Medulla oblongata (tissue), 1 donor: ENCODE measurements around the gene NIPA2.

ENCODE experiments used
- DNase-seq: peaks from one replicate; pipeline ENCODE4 v3.0.0-alpha.2; 2015; ENCODE audit errors: extremely low spot score

Gene NIPA2

DNA sequence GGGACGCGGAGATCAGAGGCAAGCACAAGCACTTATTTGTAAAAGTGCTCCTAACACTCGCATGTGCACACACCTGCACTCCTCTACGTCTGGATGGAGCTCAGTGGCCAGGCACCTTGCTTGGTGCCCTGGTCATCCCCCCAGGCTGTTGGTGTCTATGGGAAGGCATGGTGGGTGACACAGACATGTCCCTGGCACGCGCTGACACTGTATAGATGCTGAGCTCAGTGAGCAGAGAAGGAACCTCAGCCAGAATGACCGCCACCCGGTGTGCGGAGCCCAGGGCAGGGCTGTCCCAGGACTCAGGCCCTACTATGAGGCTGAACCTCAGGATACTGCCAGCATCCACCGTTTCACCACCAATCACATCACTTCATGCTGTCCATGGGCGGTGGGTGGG, 64.5 kb downstream of the NIPA2 start:
- DNase-seq: no peak

- no peak for DNase-seq
These were observed 65.0 kb downstream of the NIPA2 start for GRCh38 chr15:22903427-22903826.

DNA sequence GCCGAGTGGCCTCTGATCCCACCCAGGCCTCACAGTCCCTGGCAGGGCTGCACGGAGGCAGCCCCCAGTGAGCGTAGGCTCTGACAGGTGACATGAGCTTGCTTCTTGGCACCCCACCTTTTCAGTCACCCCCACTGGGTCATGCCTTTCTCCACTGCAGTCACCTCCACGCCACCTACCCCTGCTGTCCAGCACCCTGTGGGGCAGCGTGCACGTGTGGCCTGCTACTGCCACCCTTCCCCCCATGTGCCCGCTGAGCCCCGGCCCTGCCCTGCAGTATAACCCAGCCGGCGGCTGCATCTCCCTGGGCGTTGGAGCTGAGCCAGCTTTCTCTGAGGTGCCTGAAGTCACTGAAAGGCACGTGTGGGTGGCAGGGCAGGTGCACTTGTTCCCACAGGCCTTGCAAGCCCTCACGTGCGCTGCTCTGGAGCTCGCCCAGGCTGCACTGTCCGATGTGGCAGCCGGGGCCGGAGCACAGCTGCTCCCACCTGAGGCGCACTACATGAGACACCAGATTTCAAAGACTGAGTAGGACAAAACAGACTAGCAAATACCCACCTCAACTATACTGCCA, 65.6 kb downstream of the NIPA2 start:
- DNase-seq: no peak

DNA sequence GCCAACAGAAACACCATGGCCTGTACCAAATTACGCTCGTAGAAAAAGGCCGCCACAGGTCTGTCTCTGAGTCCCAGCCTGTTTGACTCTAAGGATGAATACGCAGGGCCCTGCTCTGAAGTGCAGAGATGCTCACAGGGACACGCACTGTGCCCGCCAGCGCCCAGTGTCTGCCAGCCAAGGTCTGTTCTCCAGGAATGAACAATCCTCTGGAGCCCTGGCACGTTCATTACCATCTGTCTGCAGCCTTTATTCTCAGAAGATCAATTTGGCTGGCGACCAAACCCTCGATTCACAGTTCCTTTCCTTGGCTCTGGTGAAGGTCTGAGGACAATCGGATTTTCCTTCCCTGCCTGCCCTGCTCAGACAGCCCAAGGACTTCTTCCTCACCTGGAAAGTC, 66.3 kb downstream of the NIPA2 start:
- no peak for DNase-seq

DNA sequence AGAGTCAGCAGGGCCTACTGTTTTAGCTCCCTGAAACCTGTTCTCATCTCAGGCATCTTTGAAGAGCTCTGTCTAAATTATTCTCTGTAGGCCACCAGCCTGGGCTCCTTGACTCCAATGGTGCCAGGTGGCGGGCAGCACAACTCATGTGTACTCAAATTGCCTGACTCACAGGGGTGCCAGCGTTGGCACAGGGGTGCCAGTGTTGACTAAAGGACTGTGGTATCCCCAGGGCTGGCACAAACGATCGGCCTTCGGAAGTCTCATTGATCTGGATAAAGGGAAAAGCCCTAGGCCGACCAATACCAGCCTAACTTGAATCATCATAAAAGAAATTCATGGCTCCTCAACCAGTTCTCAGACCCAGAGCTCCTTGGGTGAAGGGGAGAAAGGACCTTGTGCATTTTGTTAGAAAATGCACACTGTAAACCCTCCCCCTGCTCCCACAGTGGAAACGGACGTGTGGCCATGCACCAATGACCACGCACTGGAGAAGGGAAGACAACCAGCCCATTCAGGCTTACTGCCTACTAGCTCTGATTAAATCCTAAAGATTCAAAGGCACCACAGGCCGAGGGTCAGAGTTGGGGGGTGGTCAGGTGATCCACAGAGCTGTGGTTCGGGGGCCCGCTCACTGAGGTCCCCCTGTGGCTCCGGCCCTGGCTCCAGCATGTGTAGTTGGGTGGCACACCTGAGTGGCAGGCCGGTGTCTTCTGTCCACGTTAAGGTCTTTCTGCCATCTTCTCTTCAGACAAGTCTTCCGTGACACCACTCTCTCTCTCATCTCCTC, 68.9 kb downstream of the NIPA2 start:
- DNase-seq: no peak

- no peak for DNase-seq
These were observed 70.4 kb downstream of the NIPA2 start for GRCh38 chr15:22908830-22909229.

DNA sequence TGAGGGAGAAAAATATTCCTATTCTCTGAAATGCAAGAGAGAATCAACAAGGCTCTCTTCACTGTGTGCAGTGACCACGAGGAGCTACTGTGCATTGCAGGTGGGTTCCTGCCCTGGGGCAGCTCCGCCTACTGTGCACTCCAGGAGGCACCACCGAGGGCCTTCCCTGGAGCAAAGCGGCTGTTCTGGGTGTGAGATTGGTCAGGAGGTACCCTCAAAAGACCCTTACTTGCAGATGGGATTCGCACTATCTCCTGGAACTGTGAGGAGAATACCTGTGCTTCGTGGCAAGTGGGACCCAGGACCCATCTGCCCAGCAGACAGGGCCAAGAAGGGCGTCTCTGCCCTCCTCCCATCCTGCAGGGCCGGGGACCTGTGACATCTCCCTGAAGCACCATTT, 72.8 kb downstream of the NIPA2 start:
- no peak for DNase-seq

DNA sequence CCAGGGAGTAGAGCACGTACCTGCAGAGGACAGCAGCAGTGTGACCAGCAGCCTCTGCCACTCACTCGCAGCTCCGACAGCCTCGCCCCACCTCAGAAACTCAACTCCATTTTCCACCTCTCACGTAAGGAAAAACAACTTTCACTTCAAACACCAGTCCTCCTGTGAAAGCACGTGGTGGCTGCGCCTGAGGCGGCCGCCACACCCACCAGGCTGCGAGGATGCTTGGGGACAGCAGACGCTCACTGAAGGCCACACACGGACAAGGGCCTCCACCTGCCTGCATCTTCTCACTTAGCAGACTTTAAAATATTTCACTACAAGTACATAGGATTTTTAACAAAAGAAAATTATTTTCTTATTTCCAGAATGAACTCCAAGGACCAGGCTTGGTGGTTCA, 73.8 kb downstream of the NIPA2 start:
- no peak for DNase-seq

GRCh38 chr15:22913646-22914380, 75.3 kb downstream of the NIPA2 start:
- no peak for DNase-seq

DNA sequence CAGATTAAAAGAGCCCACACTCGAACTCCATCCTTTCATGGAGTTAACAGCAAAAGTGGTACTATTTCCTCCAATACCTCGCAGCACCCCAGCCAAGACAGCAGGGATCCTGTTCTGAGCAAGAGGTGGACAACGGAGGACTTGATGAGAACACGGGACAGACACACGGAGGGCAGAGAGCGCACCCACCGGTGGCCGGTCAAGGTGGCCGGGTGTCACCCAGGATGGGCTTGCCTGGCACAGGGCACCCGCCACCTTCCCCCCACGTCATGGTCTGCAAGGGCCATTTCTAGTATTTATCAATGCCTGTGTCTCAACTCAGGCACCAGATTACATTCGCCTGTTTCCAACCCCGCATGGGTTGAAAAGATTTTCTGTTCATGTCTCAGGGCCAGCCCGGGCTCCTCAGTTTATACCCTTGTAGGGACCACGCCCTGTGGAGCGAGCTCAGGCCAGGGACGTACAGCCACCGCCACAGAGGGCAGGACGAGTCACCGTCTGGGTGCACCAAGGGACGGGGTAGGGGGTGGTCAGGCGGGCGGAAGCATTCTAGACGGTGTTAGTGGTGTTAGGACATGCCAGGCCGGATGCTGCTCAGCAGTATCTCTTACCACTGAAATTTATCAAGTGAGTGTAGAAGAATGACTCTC, 77.5 kb downstream of the NIPA2 start:
- no peak for DNase-seq

GRCh38 chr15:22916606-22917350, 78.3 kb downstream of the NIPA2 start:
- no peak for DNase-seq

- no peak for DNase-seq
These were observed 79.1 kb downstream of the NIPA2 start for GRCh38 chr15:22917556-22917955.
